Ovary (tissue), 9 donors: ENCODE measurements around the gene MSI2. TPM values are rescaled to one million over a fixed set of nuclear protein-coding genes. Genes with fewer than 3 reads are reported as not detected.

Experiments
- DNase-seq, 5 donors: peaks; one replicate each; pipeline ENCODE4 v3.0.0-alpha.2; 2019 to 2020
- H3K27ac ChIP-seq, 2 donors: fragments of 200-600 bp; one replicate each; pipeline versions ENCODE4 v1.5.1 to v1.8.0; 2019 to 2022
- H3K27me3 ChIP-seq: fragments of 200-600 bp; one replicate; pipeline ENCODE4 v1.8.0; 2022
- H3K36me3 ChIP-seq: fragments of 200-600 bp; sonication (generic); one replicate; pipeline ENCODE4 v1.5.1; 2019
- H3K4me1 ChIP-seq: one replicate; pipeline ENCODE4 v1.8.1; 2013; ENCODE audit warnings: mild to moderate bottlenecking, moderate library complexity; ENCODE audit not compliant: insufficient read depth
- H3K4me3 ChIP-seq: fragments of 200-600 bp; sonication (generic); one replicate; pipeline ENCODE4 v1.5.1; 2017
- H3K9me3 ChIP-seq, 2 donors: fragments of 200-600 bp in 1 of 2; sonication (generic) in 1 of 2; one replicate each; pipeline versions ENCODE4 v1.5.1 to v1.8.1; 2013 to 2019; ENCODE audit warnings: mild to moderate bottlenecking in 1 of 2, moderate library complexity in 1 of 2
- CTCF ChIP-seq, 3 donors: fragments of 450-650 bp in 2 of 3; fragments of 200-600 bp in 1 of 3; IDR thresholded peaks; one replicate each; pipeline versions ENCODE4 v1.5.1 to v1.8.0; 2016 to 2022; ENCODE audit warnings: antibody characterized with exemption in 3 of 3, mild to moderate bottlenecking in 1 of 3
- EP300 ChIP-seq: sonication (generic); formaldehyde crosslinking; IDR thresholded peaks from one replicate; pipeline ENCODE4 v1.6.1; 2017; ENCODE audit warnings: antibody characterized with exemption
- POLR2A ChIP-seq: fragments of 450-650 bp; IDR thresholded peaks from one replicate; pipeline ENCODE4 v1.6.1; 2017; ENCODE audit warnings: antibody characterized with exemption, mild to moderate bottlenecking, moderate library complexity
- WGBS, 3 donors: extraction: QIAGEN DNeasy Blood & Tissue Kit in 1 of 3; methylation state at CpG; one replicate each; pipeline versions ENCODE4 v1.1.5 to v1.1.7; 2013 to 2017; 5-methylcytosine and 5-hydroxymethylcytosine counted together
- intact Hi-C, 4 donors: fragments of 100-400 bp; cut with DNase I; formaldehyde crosslinking; loops; one replicate each; pipeline versions ENCODE4 v1.11.0 to v1.15.1; 2022 to 2023
- polyA plus RNA-seq, 2 donors: library from polyadenylated mRNA; stranded (reverse); fragments of 200-250 nt in 1 of 2; fragments of 350-450 nt in 1 of 2; fragmentation: Illumina TruSeq in 1 of 2; extraction: RNeasy Lipid Tissue Mini Kit (QIAGEN cat#74804) in 1 of 2; gene quantifications; one replicate each; pipeline ENCODE4 v1.2.3, GENCODE V29; 2013 to 2014
- total RNA-seq, 7 donors: library from RNA; depleted of rRNA in 2 of 7; stranded (reverse); fragments of >200 nt in 2 of 7; fragmentation: NEBNext Ultra II Directional in 3 of 7; extraction: Animal tissue kit (Norgen Biotek cat#: 25700) in 3 of 7; gene quantifications; one replicate each; pipeline versions ENCODE4 v1.1.0 to v1.2.4, GENCODE V29; 2016 to 2023
- donor health status: DM: no; HTN: no; CAD: no; lungs with moderate emphysema.
- donor health status: DM: no; HTN: no; CAD: no.
- donor health status: Bipolar disorder and iron deficiency.
- donor health status: DM: yes; HTN: yes; CAD: no.
- donor health status: DM: no; HTN: no; CAD: no.
- donor health status: DM: yes; HTN: yes; CAD: no.

MSI2 gene
- total and polyA plus RNA-seq, 9 donors, result 43.1 to 199 (median 120) TPM

- Histone ChIP-seq H3K36me3 (no peaks in the 10 kb centered on the region), H3K9me3 (no peaks in the 10 kb centered on the region), H3K27ac (no peak overlapping the region), H3K4me3 (no peak overlapping the region), H3K4me1 (peaks cover 7% of the 10 kb centered on the region), H3K27me3 (no peaks in the 10 kb centered on the region)
- WGBS, 3 donors, result 94 to 98% (median 94%) methylated on average over 3 of the region's 3 CpGs
- intact Hi-C loops, result loop anchor here in 2 of 4 donors (10.0 kb wide), 4 partner anchors 169 to 589 kb away; partner anchors contain the start of gene CCDC182 (in 1 of the 2)
- no peak for DNase-seq
- TF ChIP-seq CTCF (IDR thresholded peaks at IDR 0.05) (no peak), POLR2A (no peak), EP300 (no peak)
These were observed 10.1 kb upstream of the MSI2 start for GRCh38 chr17:57246257-57246656.

- no peaks in the 10 kb centered on the region for H3K36me3 ChIP-seq
- no peaks in the 10 kb centered on the region for H3K27me3 ChIP-seq
- WGBS, 3 donors, result 94 to 98% (median 95%) methylated on average over 6 of the region's 6 CpGs
- intact Hi-C loops, result loop anchor here in 2 of 4 donors (10.0 kb wide), 4 partner anchors 168 to 588 kb away; partner anchors contain the start of gene CCDC182 (in 1 of the 2)
- TF ChIP-seq EP300 (no peak), POLR2A (no peak), CTCF (IDR thresholded peaks at IDR 0.05) (no peak)
- H3K27ac ChIP-seq, result no peak overlapping the region
- peaks cover 7% of the 10 kb centered on the region for H3K4me1 ChIP-seq
- H3K9me3 ChIP-seq, result no peaks in the 10 kb centered on the region
- H3K4me3 ChIP-seq, result no peak overlapping the region
- DNase-seq, result no peak
These were observed 9.1 kb upstream of the MSI2 start for GRCh38 chr17:57247261-57247660.

GRCh38 chr17:57247913-57248312 lies 8.4 kb upstream of the MSI2 start:
- no peak for DNase-seq
- Histone ChIP-seq H3K27ac (no peak overlapping the region), H3K36me3 (no peaks in the 10 kb centered on the region), H3K4me1 (peaks cover 7% of the 10 kb centered on the region), H3K9me3 (no peaks in the 10 kb centered on the region), H3K4me3 (no peak overlapping the region), H3K27me3 (no peaks in the 10 kb centered on the region)
- WGBS, 3 donors, result 80 to 85% (median 81%) methylated on average over 2 of the region's 2 CpGs
- no peak for TF ChIP-seq POLR2A
- TF ChIP-seq CTCF (IDR thresholded peaks at IDR 0.05), result no peak
- TF ChIP-seq EP300, result no peak
- intact Hi-C loops, result loop anchor here in 2 of 4 donors (10.0 kb wide), 4 partner anchors 167 to 587 kb away; partner anchors contain the start of gene CCDC182 (in 1 of the 2)

- peaks cover 2% of the 10 kb centered on the region for H3K4me1 ChIP-seq
- no peaks in the 10 kb centered on the region for H3K36me3 ChIP-seq
- intact Hi-C loops, result loop anchor here in 2 of 4 donors (10.0 kb wide), 4 partner anchors 165 to 585 kb away; partner anchors contain the start of gene CCDC182 (in 1 of the 2)
- no peak for DNase-seq
- 98 to 99% (median 98%) methylated on average over 1 of the region's 1 CpG for WGBS, 3 donors
- H3K4me3 ChIP-seq, result no peak overlapping the region
- no peaks in the 10 kb centered on the region for H3K27me3 ChIP-seq
- TF ChIP-seq CTCF (IDR thresholded peaks at IDR 0.05) (no peak), EP300 (no peak), POLR2A (no peak)
- no peak overlapping the region for H3K27ac ChIP-seq
- H3K9me3 ChIP-seq, result no peaks in the 10 kb centered on the region
These were observed 6.8 kb upstream of the MSI2 start for GRCh38 chr17:57249520-57249919.
